GM23248 (cell line): ENCODE results near the gene TMEM123. TPM values are rescaled to one million over a fixed set of nuclear protein-coding genes. Genes with fewer than 3 reads are reported as not detected.

Experiments used
- DNase-seq: peaks from one replicate; pipeline ENCODE4 v3.0.0-alpha.2; 2015
- H2AFZ ChIP-seq: fragments of 200-600 bp; sonication (generic); 2 replicates; pipeline ENCODE4 v1.6.1; 2016; ENCODE audit warnings: antibody characterized with exemption
- H3F3A ChIP-seq: fragments of 200-600 bp; sonication (generic); 2 replicates; pipeline ENCODE4 v1.6.1; 2016; ENCODE audit warnings: mild to moderate bottlenecking, antibody characterized with exemption, mixed run types; ENCODE audit not compliant: insufficient read depth
- H3K27ac ChIP-seq: fragments of 200-600 bp; sonication (generic); 2 replicates; pipeline ENCODE4 v1.5.1; 2016; ENCODE audit warnings: mild to moderate bottlenecking
- H3K27me3 ChIP-seq: fragments of 200-600 bp; sonication (generic); replicated peaks from 2 replicates; pipeline ENCODE4 v1.6.1; 2016; ENCODE audit warnings: mild to moderate bottlenecking; ENCODE audit not compliant: insufficient read depth
- H3K36me3 ChIP-seq: fragments of 200-600 bp; sonication (generic); 2 replicates; pipeline ENCODE4 v1.6.1; 2016; ENCODE audit warnings: low read depth, mild to moderate bottlenecking
- H3K4me1 ChIP-seq: fragments of 200-600 bp; sonication (generic); 2 replicates; pipeline ENCODE4 v1.6.1; 2016; ENCODE audit warnings: mild to moderate bottlenecking; ENCODE audit not compliant: insufficient read depth
- H3K4me2 ChIP-seq: fragments of 200-600 bp; sonication (generic); one replicate; pipeline ENCODE4 v1.6.1; 2016; ENCODE audit warnings: mild to moderate bottlenecking; ENCODE audit not compliant: unreplicated experiment
- H3K4me3 ChIP-seq: fragments of 200-600 bp; sonication (generic); 2 replicates; pipeline ENCODE4 v1.5.1; 2016; ENCODE audit warnings: mild to moderate bottlenecking
- H3K79me2 ChIP-seq: fragments of 200-600 bp; sonication (generic); 2 replicates; pipeline ENCODE4 v1.6.1; 2016; ENCODE audit warnings: mild to moderate bottlenecking; ENCODE audit not compliant: insufficient read depth
- H3K9ac ChIP-seq: fragments of 200-600 bp; sonication (generic); 2 replicates; pipeline ENCODE4 v1.6.1; 2016; ENCODE audit warnings: mild to moderate bottlenecking
- H3K9me2 ChIP-seq: fragments of 200-600 bp; sonication (generic); 2 replicates; pipeline ENCODE4 v1.6.1; 2016; ENCODE audit warnings: mixed run types, mild to moderate bottlenecking, moderate library complexity; ENCODE audit not compliant: insufficient read depth
- H3K9me3 ChIP-seq: fragments of 200-600 bp; sonication (generic); one replicate; pipeline ENCODE4 v1.6.1; 2017; ENCODE audit warnings: low read depth
- H4K20me1 ChIP-seq: fragments of 200-600 bp; sonication (generic); 2 replicates; pipeline ENCODE4 v1.6.0; 2016; ENCODE audit not compliant: insufficient read depth
- EZH2 ChIP-seq: fragments of 200-600 bp; sonication (generic); IDR thresholded peaks from 2 replicates; pipeline ENCODE4 v1.6.1; 2018; ENCODE audit warnings: antibody characterized with exemption, mild to moderate bottlenecking; ENCODE audit not compliant: insufficient read depth, poor library complexity, severe bottlenecking
- EZH2phosphoT487 ChIP-seq: fragments of 200-600 bp; sonication (generic); IDR thresholded peaks from 2 replicates; pipeline ENCODE4 v1.6.1; 2018; ENCODE audit warnings: antibody characterized with exemption, moderate library complexity, mild to moderate bottlenecking, low read depth; ENCODE audit not compliant: insufficient read depth
- WGBS, 2 experiments: methylation state at CpG; one replicate each; pipeline ENCODE4 v1.1.6; 2015 to 2017; ENCODE audit warnings: low lambda C conversion rate in 2 of 2, low coverage in 1 of 2; ENCODE audit errors: missing lambda C conversion rate in 2 of 2; 5-methylcytosine and 5-hydroxymethylcytosine counted together
- in situ Hi-C: fragments of 300-500 bp; cut with MboI; formaldehyde crosslinking; loops from 2 replicates; pipeline ENCODE4 v1.15.0; 2020
- polyA plus RNA-seq: library from polyadenylated mRNA; unstranded; fragments of >200 nt; fragmentation: Nextera tagmentation; extraction: Ambion mirVana; gene quantifications from 2 replicates; pipeline ENCODE4 v1.2.1, GENCODE V29; 2016
- total RNA-seq: library from RNA; depleted of rRNA; stranded (reverse); fragments of >200 nt; shearing (Covaris generic); gene quantifications from 2 replicates; pipeline ENCODE4 v1.2.3, GENCODE V29; 2014

Gene TMEM123
- total and polyA plus RNA-seq, 2 experiments from 2014 or later = 106 to 113 TPM

GRCh38 chr11:102410382-102410784, 42.2 kb downstream of the TMEM123 start:
- Histone ChIP-seq H3K9me3 (no peaks in the 10 kb centered on the region), H3K9ac (0 out of 2 replicates have a peak overlapping the region, but pooled peaks have one; percentile 25), H4K20me1 (peaks cover 4% of the 10 kb centered on the region; the same call in 1 of the 2 replicates), H3K4me3 (no peak overlapping the region), H2AFZ (no peak overlapping the region), H3K27ac (no peak overlapping the region), H3K79me2 (peaks cover 92% of the 10 kb centered on the region), H3K9me2 (no peaks in the 10 kb centered on the region), H3K4me1 (no peaks in the 10 kb centered on the region), H3K27me3 (no peaks in the 10 kb centered on the region), H3K36me3 (no peaks in the 10 kb centered on the region), H3F3A (peaks cover 23% of the 10 kb centered on the region; the same call in 1 of the 2 replicates), H3K4me2 (no peak overlapping the region)
- WGBS, 2 experiments = 73 to 75% methylated on average over 5 of the region's 5 CpGs
- no peak for TF ChIP-seq EZH2phosphoT487
- no peak for TF ChIP-seq EZH2
- in situ Hi-C loops = no loop called here
- DNase-seq = peak; percentile 42

GRCh38 chr11:102408339-102408738, 44.2 kb downstream of the TMEM123 start:
- no peaks in the 10 kb centered on the region; the same call in 1 of the 2 replicates for H4K20me1 ChIP-seq

GRCh38 chr11:102407901-102408300, 44.7 kb downstream of the TMEM123 start:
- peaks cover 23% of the 10 kb centered on the region; the same call in 1 of the 2 replicates for H3F3A ChIP-seq
- H3K27me3 ChIP-seq = no peaks in the 10 kb centered on the region
- H3K27ac ChIP-seq = no peak overlapping the region
- peaks cover 6% of the 10 kb centered on the region; the same call in 1 of the 2 replicates for H3K36me3 ChIP-seq
- H3K4me1 ChIP-seq = no peaks in the 10 kb centered on the region
- no peak for TF ChIP-seq EZH2phosphoT487
- 33 to 39% methylated on average over 3 of the region's 3 CpGs for WGBS, 2 experiments
- H3K4me3 ChIP-seq = no peak overlapping the region
- no peak overlapping the region for H3K9ac ChIP-seq
- no peak overlapping the region for H3K4me2 ChIP-seq
- H4K20me1 ChIP-seq = no peaks in the 10 kb centered on the region; the same call in 1 of the 2 replicates
- peaks cover 92% of the 10 kb centered on the region for H3K79me2 ChIP-seq
- no peak overlapping the region for H2AFZ ChIP-seq
- in situ Hi-C loops = no loop called here
- H3K9me3 ChIP-seq = no peaks in the 10 kb centered on the region
- no peaks in the 10 kb centered on the region for H3K9me2 ChIP-seq
- DNase-seq = no peak

More at GRCh38 chr11:102408339-102408738, 44.2 kb downstream of the TMEM123 start:
- no peak overlapping the region for H3K4me2 ChIP-seq
- no peak overlapping the region for H3K27ac ChIP-seq
- no peaks in the 10 kb centered on the region for H3K9me2 ChIP-seq
- no peaks in the 10 kb centered on the region for H3K27me3 ChIP-seq
- H3K9ac ChIP-seq = no peak overlapping the region
- no peaks in the 10 kb centered on the region for H3K4me1 ChIP-seq
- WGBS, 2 experiments = 93 to 95% methylated on average over 1 of the region's 1 CpG
- TF ChIP-seq EZH2phosphoT487 (no peak), EZH2 (no peak)
- H2AFZ ChIP-seq = no peak overlapping the region
- no peak overlapping the region for H3K4me3 ChIP-seq
- no peaks in the 10 kb centered on the region for H3K9me3 ChIP-seq
- peaks cover 92% of the 10 kb centered on the region for H3K79me2 ChIP-seq
- 0 out of 2 replicates have a peak, but pooled peaks cover 2% of the 10 kb centered on the region for H3K36me3 ChIP-seq
- DNase-seq = no peak
- H3F3A ChIP-seq = peaks cover 23% of the 10 kb centered on the region; the same call in 1 of the 2 replicates
- in situ Hi-C loops = no loop called here

- no peak overlapping the region for H3K4me3 ChIP-seq
- WGBS, 2 experiments = 95 to 100% methylated on average over 2 of the region's 2 CpGs
- in situ Hi-C loops = no loop called here
- H3K4me2 ChIP-seq = no peak overlapping the region
- H2AFZ ChIP-seq = no peak overlapping the region
- TF ChIP-seq EZH2 = no peak
- H3K79me2 ChIP-seq = peaks cover 92% of the 10 kb centered on the region
- no peaks in the 10 kb centered on the region for H3K4me1 ChIP-seq
- peaks cover 21% of the 10 kb centered on the region for H3K36me3 ChIP-seq
- peaks cover 36% of the 10 kb centered on the region; the same call in 1 of the 2 replicates for H3F3A ChIP-seq
- no peak overlapping the region for H3K27ac ChIP-seq
- no peaks in the 10 kb centered on the region for H3K27me3 ChIP-seq
- no peaks in the 10 kb centered on the region for H3K9me3 ChIP-seq
- no peak for DNase-seq
- no peaks in the 10 kb centered on the region; the same call in 1 of the 2 replicates for H4K20me1 ChIP-seq
- H3K9ac ChIP-seq = no peak overlapping the region
- H3K9me2 ChIP-seq = no peaks in the 10 kb centered on the region
Measured at GRCh38 chr11:102406099-102406498, 46.5 kb downstream of the TMEM123 start.
